ENCODE measurements around the gene ETV5.

ETV5 gene

GRCh38 chr3:186107215-186108105, 1.4 kb downstream of the ETV5 start:
- no peak for TF ChIP-seq CTCF (IDR thresholded peaks at IDR 0.05; ENCODE audit: low read length, missing control alignments)
- peak overlapping the region; percentile 88 for H3K4me3 ChIP-seq (replicated peaks; ENCODE audit: low read depth, low read length)
- peak; percentile 72 for DNase-seq (ENCODE audit: low read depth)

- TF ChIP-seq CTCF (IDR thresholded peaks at IDR 0.05; ENCODE audit: low read length, missing control alignments), result no peak
- no peak overlapping the region for H3K4me3 ChIP-seq (replicated peaks; ENCODE audit: low read depth, low read length)
- no peak for DNase-seq (ENCODE audit: low read depth)
These were observed 3.3 kb downstream of the ETV5 start for GRCh38 chr3:186105543-186105942.

GRCh38 chr3:186102687-186103086, 6.2 kb downstream of the ETV5 start:
- H3K4me3 ChIP-seq (replicated peaks; ENCODE audit: low read depth, low read length), result no peak overlapping the region
- no peak for TF ChIP-seq CTCF (IDR thresholded peaks at IDR 0.05; ENCODE audit: low read length, missing control alignments)
- DNase-seq (ENCODE audit: low read depth), result no peak

- DNase-seq (ENCODE audit: low read depth), result no peak
- TF ChIP-seq CTCF (IDR thresholded peaks at IDR 0.05; ENCODE audit: low read length, missing control alignments), result no peak
- H3K4me3 ChIP-seq (replicated peaks; ENCODE audit: low read depth, low read length), result no peak overlapping the region
These were observed 8.5 kb downstream of the ETV5 start for GRCh38 chr3:186100398-186100797.

- DNase-seq (ENCODE audit: low read depth), result peak; percentile 77
- TF ChIP-seq CTCF (IDR thresholded peaks at IDR 0.05; ENCODE audit: low read length, missing control alignments), result no peak
- no peak overlapping the region for H3K4me3 ChIP-seq (replicated peaks; ENCODE audit: low read depth, low read length)
These were observed 9.7 kb downstream of the ETV5 start for GRCh38 chr3:186099178-186099577.

- no peak for DNase-seq (ENCODE audit: low read depth)
- no peak overlapping the region for H3K4me3 ChIP-seq (replicated peaks; ENCODE audit: low read depth, low read length)
- no peak for TF ChIP-seq CTCF (IDR thresholded peaks at IDR 0.05; ENCODE audit: low read length, missing control alignments)
These were observed 10.1 kb downstream of the ETV5 start for GRCh38 chr3:186098740-186099139.
